ENCODE measurements around the gene UBE2E2.

Gene UBE2E2

GRCh38 chr3:23389089-23389488 lies 186.0 kb downstream of the UBE2E2 start:
- DNase-seq (ENCODE audit: low read depth in 2 of 2), result no peak

DNA sequence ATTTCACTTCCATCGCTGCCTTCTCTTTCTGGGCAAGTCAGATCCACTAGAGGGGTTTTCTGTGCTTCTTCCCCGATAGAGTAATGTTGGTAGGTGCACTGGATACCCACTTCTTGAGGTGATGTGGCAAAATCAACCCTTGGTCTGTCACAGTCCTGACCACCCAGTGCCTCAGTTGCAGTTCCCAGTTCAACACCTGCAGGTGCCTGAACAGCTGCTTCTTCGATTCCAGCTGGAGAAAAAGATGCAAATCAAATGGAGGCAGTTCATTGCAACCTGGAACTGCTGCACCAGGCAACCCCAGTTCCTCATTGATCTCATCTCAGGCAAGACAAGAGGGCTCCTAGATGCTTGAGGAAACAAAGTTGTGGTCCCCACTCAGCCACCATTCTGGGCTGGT lies 186.6 kb downstream of the UBE2E2 start:
- DNase-seq (ENCODE audit: low read depth in 2 of 2), result no peak

GRCh38 chr3:23390446-23390845 lies 187.3 kb downstream of the UBE2E2 start:
- no peak for DNase-seq (ENCODE audit: low read depth in 2 of 2)

GRCh38 chr3:23390989-23391553 lies 187.9 kb downstream of the UBE2E2 start:
- no peak for DNase-seq (ENCODE audit: low read depth in 2 of 2)

DNA sequence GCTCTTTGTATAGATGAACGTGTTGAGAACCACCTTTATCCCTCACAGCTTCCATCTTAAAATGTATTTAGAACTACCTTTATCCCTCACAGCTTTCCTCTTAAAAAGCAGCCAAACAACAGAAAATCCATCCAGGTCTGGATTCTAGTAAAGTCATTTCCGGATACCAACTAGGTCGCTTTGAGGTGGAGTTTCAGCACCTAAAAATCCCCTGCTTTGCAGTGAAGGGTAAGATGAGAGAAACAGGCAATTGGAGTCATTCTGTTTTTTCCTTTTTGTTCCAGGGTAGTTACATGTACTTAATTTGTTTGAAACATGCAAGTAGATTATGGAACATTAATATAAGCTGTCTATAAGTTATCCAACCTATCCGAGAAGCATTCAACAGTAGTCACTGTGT lies 192.0 kb downstream of the UBE2E2 start:
- DNase-seq (ENCODE audit: low read depth in 2 of 2), result no peak

DNA sequence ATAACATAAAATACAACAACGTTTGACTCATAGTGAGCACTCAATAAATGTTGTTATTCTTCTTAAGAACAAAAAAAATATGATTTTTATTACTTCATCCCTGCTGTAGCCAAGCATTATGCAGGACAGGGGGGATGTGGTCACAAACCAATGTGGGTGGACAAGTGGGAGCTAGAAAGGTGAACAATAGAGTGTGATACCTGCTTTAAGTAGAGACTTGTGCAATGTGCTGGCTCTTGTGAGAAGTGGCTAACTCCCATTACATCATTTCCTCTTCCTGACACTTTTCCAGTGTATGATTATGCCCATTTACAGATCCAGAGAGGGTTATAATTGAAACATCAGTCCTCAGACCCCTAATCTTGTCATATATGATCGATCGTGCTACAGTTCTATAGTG lies 193.6 kb downstream of the UBE2E2 start:
- DNase-seq (ENCODE audit: low read depth in 2 of 2), result no peak

- DNase-seq (ENCODE audit: low read depth in 2 of 2), result no peak
Observed at GRCh38 chr3:23399221-23399620, 196.1 kb downstream of the UBE2E2 start.

DNA sequence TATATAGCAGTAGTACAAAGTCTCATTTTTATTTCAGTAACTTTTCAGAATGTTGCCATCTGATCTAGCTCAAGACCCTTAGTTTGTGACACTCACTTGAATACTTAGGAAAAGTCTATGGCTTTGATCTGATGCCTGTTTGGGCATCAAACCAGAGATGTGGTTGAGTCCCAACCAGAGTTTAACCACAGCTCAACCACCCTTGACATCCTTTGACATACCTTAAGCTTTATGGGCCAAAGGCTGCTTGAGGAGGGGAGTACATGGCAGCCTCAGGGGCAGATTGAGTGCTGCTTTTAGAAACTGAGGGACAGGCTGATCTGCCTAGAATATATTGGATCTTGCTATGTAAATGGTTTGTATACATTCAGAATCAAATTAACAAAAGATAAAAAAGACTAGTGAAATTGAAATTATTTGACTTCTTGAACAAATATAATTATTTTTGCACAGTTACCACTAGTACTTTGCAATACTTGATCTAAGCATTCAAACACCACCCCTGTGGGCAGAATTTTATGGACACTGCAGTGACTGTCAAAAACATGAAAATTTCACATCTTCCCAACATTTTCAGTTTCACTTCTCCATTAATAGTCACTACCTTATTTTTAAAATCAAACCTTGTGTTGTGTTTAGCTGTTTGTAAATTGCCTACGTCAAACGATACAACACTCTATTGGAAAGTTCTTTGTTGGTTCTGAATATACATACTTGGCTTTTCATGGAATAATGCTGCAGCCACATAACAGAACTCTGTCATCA lies 199.8 kb downstream of the UBE2E2 start:
- DNase-seq (ENCODE audit: low read depth in 2 of 2), result no peak

GRCh38 chr3:23404246-23404645 lies 201.1 kb downstream of the UBE2E2 start:
- DNase-seq (ENCODE audit: low read depth in 2 of 2), result no peak

- DNase-seq (ENCODE audit: low read depth in 2 of 2), result no peak
Observed at GRCh38 chr3:23405081-23405480, 202.0 kb downstream of the UBE2E2 start.

- DNase-seq (ENCODE audit: low read depth in 2 of 2), result no peak
Observed at GRCh38 chr3:23406601-23407000, 203.5 kb downstream of the UBE2E2 start.

- DNase-seq (ENCODE audit: low read depth in 2 of 2), result no peak
Observed at GRCh38 chr3:23418026-23418425, 214.9 kb downstream of the UBE2E2 start.

DNA sequence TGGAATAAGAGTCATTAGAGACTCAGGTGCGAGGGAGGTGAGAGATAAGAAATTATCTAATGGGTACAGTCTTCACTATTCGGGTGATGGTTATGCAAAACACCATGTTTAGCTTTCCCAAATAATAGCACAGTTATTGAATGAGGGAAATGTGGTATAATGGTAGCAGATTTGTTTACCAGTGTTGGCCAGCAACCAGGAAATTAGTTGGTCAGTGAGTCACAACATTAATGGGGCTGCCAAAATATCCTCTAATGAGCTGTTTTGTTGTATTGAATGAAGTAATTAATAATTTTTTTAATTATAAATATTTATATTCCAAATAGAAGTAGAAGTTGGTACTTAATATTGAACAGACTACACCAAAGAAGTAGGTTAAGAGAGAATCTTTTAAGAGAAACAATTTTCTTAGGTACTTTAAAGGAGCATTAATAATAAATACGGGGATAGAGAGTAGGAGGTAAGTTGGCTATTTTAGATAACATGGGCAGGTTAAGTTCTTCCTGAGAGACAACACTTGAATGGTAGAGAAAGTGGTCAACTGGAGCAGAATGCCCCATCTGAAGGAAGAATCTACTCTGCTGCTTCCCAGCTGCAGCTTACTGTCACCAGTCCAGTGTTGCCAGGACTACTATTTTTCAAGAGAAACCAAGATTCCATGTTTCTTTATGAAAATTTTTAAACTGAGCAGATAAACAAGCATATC lies 218.8 kb downstream of the UBE2E2 start:
- no peak for DNase-seq (ENCODE audit: low read depth in 2 of 2)

DNA sequence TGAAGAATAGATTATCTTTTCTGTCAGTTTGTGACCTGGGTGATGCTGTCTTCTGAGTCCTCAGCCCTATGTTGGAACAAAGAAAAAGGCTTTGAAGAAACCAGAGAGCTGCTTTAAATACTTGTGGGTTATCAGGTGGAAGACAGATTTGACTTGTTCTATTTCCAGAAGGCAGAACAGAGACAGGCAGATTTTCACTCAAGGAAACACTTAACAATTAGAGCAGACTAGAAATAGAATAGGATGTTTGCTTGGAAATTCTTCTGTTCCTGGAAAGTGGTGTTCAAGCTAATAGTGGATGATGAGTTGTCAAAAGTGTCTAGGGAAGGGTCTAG lies 219.4 kb downstream of the UBE2E2 start:
- no peak for DNase-seq (ENCODE audit: low read depth in 2 of 2)

- DNase-seq (ENCODE audit: low read depth in 2 of 2), result no peak
Observed at GRCh38 chr3:23425410-23425809, 222.3 kb downstream of the UBE2E2 start.

GRCh38 chr3:23430781-23431398 lies 227.8 kb downstream of the UBE2E2 start:
- no peak for DNase-seq (ENCODE audit: low read depth in 2 of 2)

DNA sequence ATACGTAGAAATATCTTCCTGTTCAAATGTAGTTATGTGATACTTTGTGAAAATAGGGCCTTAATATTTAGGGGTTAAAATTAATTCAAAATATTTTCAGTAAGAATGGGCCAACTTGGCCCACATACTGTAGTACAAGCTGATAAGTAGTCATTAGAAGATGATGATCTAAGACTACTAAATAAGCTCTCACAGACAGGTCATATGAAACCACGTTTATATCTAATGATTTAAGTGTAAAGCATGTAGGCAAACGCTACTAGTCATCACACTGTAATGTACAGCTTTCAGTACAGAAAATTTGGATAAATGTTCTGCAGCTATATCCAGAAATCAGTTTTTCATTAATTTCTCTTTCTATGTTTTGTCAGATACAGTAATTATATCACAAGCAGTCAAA lies 228.6 kb downstream of the UBE2E2 start:
- DNase-seq (ENCODE audit: low read depth in 2 of 2), result no peak

- DNase-seq (ENCODE audit: low read depth in 2 of 2), result no peak
Observed at GRCh38 chr3:23435318-23435717, 232.2 kb downstream of the UBE2E2 start.

- no peak for DNase-seq (ENCODE audit: low read depth in 2 of 2)
Observed at GRCh38 chr3:23435904-23436303, 232.8 kb downstream of the UBE2E2 start.

DNA sequence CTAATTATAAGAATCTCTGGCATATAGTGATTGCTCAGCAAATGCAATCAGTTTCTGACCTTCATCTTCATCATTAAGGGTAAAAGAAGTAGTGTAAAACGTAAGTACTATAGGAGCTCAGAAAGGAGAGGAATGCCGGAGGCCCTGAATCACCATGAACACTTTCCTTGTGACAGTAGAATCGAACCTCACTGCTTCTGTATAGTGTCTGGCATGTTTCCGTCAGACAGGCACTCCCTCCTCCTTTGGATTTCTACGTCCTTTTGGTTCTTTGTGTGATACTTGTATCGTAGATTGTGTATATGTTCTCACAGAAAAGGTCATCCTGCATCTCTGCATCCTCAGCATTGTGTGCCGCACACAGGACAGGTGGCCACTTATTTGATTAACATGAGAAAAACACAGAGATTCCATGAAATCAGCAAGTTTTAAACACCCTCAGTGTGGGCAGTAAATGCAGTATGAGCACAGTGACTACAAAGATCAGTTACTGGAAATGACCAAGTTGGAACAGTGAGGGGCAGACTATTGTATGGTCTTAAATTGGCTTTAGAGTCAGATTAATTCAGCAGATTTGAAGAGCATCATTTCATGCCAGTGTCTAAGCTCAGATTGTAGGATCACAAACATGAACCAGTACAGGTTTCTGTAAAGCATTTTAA lies 234.5 kb downstream of the UBE2E2 start:
- no peak for DNase-seq (ENCODE audit: low read depth in 2 of 2)

DNA sequence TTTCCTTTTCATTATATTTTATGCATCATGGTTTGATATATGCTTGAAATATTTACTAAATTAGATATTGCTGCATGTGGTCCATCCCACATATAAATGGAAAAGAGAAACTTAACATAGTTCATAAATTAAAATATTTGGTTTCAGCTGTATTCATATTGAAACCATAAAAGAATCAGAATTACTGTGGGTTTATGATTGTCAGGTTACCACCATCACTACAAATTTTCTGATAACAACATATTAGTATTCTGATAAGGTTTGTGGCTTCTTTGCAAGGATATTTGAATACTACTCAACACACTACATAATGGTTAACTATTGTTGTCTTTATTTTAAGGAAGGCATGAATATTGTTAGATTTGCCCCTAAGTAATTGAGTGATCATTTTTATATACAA lies 235.5 kb downstream of the UBE2E2 start:
- no peak for DNase-seq (ENCODE audit: low read depth in 2 of 2)

DNA sequence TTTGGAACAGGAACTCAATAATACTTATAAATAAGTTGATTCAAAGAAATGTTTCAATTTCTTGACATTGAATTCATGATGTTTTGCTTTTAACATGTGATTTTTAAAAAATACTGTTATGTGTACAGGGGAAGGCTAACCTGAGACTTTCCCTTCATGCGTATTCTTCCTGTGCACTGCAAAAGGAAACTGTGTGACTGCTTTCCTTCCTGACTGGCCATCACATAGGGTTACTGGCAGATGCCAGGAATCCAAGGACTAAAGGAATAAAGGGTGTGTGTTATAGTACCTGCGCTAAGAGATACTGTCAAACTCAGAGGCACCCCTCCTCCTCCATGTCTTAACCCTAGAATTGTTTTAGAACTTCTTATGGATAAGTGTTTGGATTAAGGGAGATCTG lies 236.0 kb downstream of the UBE2E2 start:
- no peak for DNase-seq (ENCODE audit: low read depth in 2 of 2)
